GM19193 (cell line): ENCODE results near the gene SDCBP2.

Source experiments
- POLR2A ChIP-seq: IDR thresholded peaks from 4 replicates; pipeline ENCODE4 v1.6.1; 2011; ENCODE audit not compliant: insufficient read depth, insufficient read length; ENCODE audit errors: extremely low read depth

The SDCBP2 gene

GRCh38 chr20:1283522-1284510, 45.1 kb downstream of the SDCBP2 start:
- no peak for TF ChIP-seq POLR2A

GRCh38 chr20:1282966-1283365, 46.0 kb downstream of the SDCBP2 start:
- TF ChIP-seq POLR2A, result no peak

- TF ChIP-seq POLR2A, result no peak
These were observed 47.5 kb downstream of the SDCBP2 start for GRCh38 chr20:1281279-1282057.

- TF ChIP-seq POLR2A, result no peak
These were observed 48.5 kb downstream of the SDCBP2 start for GRCh38 chr20:1280195-1281102.

- no peak for TF ChIP-seq POLR2A
These were observed 49.9 kb downstream of the SDCBP2 start for GRCh38 chr20:1278993-1279392.

- TF ChIP-seq POLR2A, result no peak
These were observed 51.2 kb downstream of the SDCBP2 start for GRCh38 chr20:1277529-1278322.

- TF ChIP-seq POLR2A, result no peak
These were observed 53.0 kb downstream of the SDCBP2 start for GRCh38 chr20:1275919-1276318.

GRCh38 chr20:1274485-1275311, 54.2 kb downstream of the SDCBP2 start:
- no peak for TF ChIP-seq POLR2A

- no peak for TF ChIP-seq POLR2A
These were observed 55.6 kb downstream of the SDCBP2 start for GRCh38 chr20:1273366-1273765.

- TF ChIP-seq POLR2A, result no peak
These were observed 56.4 kb downstream of the SDCBP2 start for GRCh38 chr20:1272368-1273100.

- no peak for TF ChIP-seq POLR2A
These were observed 59.1 kb downstream of the SDCBP2 start for GRCh38 chr20:1269850-1270249.

- no peak for TF ChIP-seq POLR2A
These were observed 59.7 kb downstream of the SDCBP2 start for GRCh38 chr20:1269235-1269634.

GRCh38 chr20:1267809-1268374, 61.0 kb downstream of the SDCBP2 start:
- TF ChIP-seq POLR2A, result no peak

GRCh38 chr20:1267161-1267560, 61.8 kb downstream of the SDCBP2 start:
- no peak for TF ChIP-seq POLR2A
